ENCODE measurements around the gene MRM2.

DNA sequence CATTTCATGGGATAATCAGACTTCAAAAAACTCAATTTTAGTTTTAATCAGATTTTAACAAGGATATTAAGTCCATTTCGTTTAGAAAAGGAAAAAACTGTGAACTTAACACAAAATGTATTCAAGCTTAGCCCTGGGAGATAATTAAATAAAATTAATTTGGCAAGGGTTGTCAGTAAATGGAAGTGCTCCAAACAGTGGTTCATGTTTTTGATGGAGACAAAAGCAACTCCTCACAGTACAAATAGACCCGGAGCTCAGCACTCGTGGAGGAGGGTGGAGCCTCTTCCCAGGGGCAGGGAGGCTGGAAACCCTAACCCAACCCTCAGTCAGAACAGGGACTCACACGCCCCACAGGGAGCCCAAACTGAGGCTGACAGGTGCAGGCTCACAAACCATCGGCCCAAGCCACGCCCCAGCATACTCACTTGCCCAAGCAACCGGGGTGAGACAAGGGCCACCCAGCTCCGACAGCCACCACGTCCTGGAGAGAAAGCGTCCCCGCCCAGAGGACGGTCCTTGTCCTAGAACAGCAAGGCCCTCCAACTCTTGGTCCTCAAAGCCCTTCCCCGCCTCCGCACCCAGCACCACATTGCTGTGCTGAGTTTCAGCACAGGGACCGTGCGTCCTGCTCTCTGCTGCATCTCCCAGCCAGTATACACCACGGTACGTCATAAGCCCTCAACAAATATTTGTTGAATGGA, 49.0 kb downstream of the MRM2 start:
- TF ChIP-seq, protein P1, sequence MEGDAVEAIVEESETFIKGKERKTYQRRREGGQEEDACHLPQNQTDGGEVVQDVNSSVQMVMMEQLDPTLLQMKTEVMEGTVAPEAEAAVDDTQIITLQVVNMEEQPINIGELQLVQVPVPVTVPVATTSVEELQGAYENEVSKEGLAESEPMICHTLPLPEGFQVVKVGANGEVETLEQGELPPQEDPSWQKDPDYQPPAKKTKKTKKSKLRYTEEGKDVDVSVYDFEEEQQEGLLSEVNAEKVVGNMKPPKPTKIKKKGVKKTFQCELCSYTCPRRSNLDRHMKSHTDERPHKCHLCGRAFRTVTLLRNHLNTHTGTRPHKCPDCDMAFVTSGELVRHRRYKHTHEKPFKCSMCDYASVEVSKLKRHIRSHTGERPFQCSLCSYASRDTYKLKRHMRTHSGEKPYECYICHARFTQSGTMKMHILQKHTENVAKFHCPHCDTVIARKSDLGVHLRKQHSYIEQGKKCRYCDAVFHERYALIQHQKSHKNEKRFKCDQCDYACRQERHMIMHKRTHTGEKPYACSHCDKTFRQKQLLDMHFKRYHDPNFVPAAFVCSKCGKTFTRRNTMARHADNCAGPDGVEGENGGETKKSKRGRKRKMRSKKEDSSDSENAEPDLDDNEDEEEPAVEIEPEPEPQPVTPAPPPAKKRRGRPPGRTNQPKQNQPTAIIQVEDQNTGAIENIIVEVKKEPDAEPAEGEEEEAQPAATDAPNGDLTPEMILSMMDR (IDR thresholded peaks at IDR 0.05): no peak
- no peak for TF ChIP-seq POLR2A (IDR thresholded peaks at IDR 0.05)

Data from Peyer's patch (tissue), 4 donors.